HG02943 (cell line): ENCODE results near the gene GAB1.

Experiments
- ATAC-seq: cut with Tn5 transposase; IDR thresholded peaks from one replicate; pipeline ENCODE4 v1.9.1; 2021; ENCODE audit warnings: mild to moderate bottlenecking, low read depth, moderate library complexity; ENCODE audit not compliant: unreplicated experiment

Gene GAB1

GRCh38 chr4:143407888-143408287 is 71.2 kb downstream of the GAB1 start:
- ATAC-seq, result no peak

DNA sequence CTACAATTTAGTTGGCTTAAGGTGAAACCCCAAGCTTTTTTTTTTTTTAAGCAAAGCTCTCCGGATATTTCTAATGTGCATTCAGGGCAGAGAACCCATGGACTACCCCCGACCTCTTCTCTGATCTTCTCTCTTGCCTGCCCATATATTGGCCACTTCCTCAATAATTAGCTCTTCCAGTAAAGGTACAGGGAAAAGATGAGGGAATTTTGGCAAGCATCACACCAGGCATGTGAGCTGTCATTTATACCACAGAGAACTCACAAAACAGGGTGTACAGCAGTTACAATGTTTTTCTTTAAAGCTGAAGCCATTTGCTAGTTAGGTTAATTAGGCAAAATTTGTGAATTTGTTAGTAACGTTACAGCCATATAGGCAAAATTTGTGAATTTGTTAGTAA is 73.3 kb downstream of the GAB1 start:
- ATAC-seq, result no peak

GRCh38 chr4:143411527-143412419 is 75.1 kb downstream of the GAB1 start:
- no peak for ATAC-seq

- no peak for ATAC-seq
Measured at GRCh38 chr4:143412420-143412758, 75.7 kb downstream of the GAB1 start.

GRCh38 chr4:143417679-143418403 is 81.2 kb downstream of the GAB1 start:
- peak; percentile 86 for ATAC-seq

DNA sequence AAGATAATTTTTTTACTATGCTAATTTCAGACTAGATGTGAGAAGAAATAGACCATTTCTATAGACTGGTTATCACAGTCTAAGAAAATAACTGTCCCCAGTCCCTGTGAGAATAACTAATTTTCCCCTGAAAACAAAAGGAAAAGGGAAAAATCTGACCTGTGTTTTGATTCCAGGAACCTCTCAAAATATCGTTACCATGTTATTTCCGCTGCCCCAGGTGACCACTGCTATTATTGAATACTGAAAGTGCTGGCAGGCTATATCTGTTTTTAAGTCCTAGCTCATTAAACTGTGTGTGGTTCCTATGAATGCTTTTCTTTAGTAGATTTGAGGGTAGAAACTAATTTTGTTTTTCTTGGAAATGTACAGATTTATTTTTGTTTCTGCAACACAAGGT is 83.6 kb downstream of the GAB1 start:
- peak; percentile 34 for ATAC-seq

DNA sequence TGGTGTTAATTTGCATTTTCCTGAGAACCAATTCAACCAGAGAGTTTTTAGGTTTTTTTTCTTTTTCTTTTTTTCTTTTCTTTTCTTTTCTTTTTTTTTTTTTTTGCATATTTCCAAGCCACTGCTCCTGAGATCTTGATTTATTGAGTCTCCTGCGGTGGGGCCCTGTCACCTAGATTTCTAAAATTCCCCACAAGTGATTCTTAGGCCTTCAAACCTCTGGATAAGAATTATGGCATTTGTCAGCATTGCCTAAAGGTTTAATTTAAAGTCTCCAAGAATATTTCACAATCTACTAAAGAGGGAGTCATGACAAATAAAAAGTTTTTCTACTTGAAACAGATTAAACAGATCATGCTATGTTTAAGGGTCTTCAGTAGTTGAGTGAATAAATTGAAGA is 84.9 kb downstream of the GAB1 start:
- ATAC-seq, result no peak

DNA sequence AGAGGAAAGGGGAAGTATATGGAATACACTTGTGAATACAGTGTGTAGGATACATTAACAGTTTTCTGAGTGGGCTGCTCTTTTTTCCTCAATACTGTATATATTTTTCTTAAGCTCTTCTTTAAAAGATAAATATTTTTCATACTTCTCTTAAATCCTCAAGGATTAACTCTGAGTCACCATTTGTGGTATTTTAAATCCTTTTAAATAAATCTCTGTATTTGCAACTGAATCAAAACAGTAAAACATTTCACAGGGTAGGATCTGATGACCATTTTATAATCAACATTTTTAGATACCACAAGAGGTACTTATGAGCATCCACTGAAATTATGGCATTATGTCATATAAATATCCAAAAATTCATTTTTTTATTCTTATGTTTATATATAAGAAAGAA is 87.6 kb downstream of the GAB1 start:
- ATAC-seq, result no peak

DNA sequence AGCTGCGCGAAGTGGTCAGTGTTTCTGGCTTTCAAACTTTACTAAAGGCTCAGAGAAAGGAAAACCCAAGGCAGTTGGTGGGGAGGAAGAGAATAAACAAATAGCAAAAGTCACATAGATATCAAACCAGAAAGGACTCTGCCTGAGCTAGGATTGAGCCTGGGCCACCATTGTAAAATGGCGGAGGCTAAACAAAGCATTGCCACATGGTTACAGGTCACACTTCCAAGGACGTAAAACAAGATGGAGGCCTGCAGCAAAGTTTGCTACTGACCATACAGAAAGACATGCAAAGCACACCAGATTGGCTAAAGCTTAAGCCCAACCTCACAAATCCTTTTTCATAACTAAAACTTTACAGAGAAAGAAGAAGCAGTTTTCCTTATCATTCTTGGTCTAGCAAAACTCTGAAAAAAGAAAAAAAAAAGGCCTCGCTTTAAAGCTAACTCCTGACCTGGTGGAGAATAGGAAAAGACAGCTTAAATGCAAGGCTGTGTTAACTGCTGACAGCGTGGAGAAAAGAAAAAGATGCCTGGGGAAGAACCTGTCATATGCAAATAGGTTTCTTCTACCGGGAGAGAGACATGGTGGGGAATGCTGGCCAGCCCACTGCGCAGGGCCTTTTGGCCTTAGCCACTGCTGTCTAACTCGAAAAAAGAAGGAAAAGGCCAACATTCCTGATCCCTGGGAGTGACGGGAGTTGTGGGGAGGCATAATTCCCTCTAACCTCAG is 95.0 kb downstream of the GAB1 start:
- ATAC-seq, result no peak

DNA sequence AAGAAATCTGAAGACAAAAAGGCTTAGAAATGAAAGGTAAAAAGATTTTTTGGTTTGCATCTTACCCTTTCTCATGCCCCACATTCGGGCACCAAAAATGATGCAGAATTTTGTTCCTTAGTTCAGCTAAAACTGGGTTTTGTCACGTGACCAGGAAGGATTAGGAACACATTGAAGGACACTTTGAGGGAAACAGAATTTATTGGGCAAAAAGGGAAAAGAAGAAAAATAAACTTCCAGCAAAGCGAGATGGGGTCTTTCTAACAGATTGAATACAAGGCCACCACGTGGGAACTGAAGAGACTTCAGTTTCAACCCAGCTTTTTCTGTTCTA is 95.5 kb downstream of the GAB1 start:
- ATAC-seq, result no peak

DNA sequence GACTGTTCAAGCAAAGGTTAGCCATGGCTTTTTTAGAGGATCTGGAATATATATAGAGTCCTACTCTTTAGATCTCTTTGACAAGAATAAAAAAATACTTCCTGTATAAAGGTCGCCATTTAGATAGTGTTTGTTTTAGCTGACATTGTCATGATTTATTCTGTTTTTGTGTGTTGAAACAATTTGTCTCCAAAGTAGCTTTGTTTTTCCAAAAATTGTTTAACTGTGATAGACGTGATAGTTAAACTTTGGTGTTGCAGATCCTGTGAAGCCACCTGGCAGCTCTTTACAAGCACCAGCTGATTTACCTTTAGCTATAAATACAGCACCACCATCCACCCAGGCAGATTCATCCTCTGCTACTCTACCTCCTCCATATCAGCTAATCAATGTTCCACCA is 96.6 kb downstream of the GAB1 start:
- ATAC-seq, result no peak

DNA sequence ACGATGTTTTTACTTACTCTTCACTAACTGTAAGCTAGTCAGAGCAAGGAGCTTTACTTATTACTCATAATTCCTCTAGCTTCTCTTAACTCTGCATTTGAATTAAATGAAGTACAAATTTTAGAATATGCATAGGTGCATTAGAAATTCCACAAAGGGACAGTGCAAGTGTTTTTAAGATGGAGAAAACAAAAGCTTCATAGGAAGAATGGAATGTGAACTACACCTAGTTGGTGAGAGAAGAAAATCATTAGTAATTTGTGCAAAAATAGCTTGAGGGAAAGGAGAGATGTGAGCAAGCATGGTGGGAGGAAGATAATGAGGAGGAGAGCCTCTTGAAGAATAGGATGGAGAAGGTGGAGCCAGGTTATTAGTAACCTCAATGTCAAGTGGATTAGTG is 99.3 kb downstream of the GAB1 start:
- no peak for ATAC-seq

GRCh38 chr4:143437476-143437875 is 100.8 kb downstream of the GAB1 start:
- ATAC-seq, result no peak

DNA sequence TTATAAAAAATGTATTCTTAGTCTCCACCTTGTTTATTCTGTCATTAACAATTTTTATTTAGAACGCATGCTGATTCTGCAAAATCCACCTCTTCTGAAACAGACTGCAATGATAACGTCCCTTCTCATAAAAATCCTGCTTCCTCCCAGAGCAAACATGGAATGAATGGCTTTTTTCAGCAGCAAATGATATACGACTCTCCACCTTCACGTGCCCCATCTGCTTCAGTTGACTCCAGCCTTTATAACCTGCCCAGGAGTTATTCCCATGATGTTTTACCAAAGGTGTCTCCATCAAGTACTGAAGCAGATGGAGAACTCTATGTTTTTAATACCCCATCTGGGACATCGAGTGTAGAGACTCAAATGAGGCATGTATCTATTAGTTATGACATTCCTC is 101.3 kb downstream of the GAB1 start:
- ATAC-seq, result no peak

DNA sequence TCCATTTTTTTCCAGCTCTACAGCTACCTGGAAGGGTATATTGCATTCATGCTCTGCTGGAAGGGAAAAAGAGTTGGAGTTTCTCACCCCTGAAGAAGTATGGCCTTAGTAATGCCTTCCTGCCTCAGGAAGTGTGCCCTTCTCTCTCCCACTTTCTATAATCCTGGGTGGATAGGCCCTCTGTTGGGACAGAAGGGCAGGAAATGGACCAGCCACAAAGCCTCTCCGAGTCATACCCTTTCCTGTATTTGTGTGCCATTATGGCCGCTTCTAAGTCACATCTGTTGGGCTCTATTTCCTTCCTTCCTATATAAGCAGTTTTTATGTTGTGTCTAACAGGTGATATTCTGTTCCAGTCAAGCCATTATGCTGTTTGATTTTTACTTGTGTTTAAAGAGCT is 102.0 kb downstream of the GAB1 start:
- ATAC-seq, result no peak

- ATAC-seq, result no peak
Measured at GRCh38 chr4:143441109-143441508, 104.4 kb downstream of the GAB1 start.

DNA sequence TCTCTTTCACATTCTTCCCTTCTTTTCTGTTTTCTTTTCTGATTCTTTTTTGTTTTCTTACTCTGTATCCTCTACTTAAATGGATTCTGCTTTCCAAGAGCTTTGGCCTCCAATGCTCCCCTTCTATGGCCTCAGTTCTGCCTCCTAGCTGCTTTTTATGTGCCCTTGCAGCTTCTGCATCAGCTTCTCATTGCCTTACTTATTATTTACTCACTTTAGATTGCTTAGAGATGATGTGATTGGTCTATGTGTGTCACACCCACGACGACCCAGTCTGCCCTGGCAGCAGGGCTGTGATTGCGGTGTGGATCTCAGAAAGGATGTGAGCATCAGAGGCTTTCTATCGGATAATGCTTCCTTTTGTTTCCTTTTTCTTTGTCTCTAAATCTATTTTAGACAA is 105.0 kb downstream of the GAB1 start:
- no peak for ATAC-seq

- no peak for ATAC-seq
Measured at GRCh38 chr4:143443728-143444127, 107.1 kb downstream of the GAB1 start.

DNA sequence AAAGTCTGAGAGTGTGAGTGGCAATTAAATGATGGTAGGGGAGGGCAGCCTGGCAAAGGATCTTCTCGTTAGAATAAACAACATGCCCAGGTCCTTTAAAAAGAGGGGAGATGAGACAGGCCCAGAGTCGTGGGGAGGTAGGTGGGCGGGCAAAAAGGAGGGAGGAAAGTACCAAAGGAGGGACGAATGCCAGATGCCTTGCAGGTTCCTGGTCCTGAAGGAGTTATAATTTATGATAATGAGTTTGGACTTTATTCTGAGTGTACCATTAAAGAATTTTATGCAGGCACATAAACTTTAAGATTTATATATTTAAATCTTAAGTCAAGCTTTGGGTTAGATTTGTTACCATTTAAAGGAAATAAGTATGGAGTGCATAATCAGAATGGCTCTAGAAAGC is 114.5 kb downstream of the GAB1 start:
- ATAC-seq, result no peak

DNA sequence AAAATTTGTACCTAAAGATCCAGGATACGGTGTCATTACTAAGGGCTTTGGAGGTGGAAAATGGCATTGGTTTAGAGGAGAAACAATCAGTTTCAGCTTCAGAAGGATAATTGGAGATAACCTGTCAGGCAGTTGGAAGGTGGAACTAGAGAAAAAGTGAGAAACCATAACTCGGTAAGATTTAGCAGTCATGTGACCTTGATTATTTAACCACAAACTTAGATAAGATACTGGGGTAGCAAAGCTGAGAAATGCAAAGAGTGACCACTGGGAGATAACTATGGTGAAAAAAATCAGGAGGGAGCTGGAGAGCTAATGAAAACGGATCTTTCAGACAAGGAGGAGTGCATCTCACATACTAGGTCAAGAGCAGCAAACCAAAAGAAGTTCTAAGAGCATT is 118.5 kb downstream of the GAB1 start:
- no peak for ATAC-seq

DNA sequence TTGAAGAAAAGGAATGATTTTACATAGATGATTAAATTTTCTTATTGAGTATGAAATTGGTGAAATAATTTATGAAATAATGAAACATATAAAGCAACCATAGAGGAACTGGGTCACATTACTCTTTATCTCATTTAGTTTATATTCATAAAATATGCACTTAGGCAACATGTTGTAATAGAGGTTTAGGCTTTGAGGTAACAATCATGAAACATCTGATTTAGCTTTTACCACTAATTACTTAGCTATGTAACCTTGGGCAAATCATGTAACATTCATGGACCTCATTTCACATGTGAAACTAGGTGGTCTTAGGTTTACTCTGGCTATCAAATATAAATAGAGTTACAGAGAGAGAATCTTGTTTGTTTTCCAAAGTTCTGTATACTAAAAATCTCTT is 122.3 kb downstream of the GAB1 start:
- ATAC-seq, result no peak
